ENCODE data around the gene BRAF.
A peak's percentile ranks its signal among the peaks of the same experiment; 100 is the strongest.
"Not testable (repeated sequence)": the region's sequence is repeated elsewhere in the genome, so short reads cannot be mapped to it uniquely, and the experiment has no call there.

Gene BRAF

GRCh38 chr7:140829720-140830119 is 95.0 kb downstream of the BRAF start:
- H3K4me3 ChIP-seq (ENCODE audit: control insufficient read depth, low read depth, low read length): no peak overlapping the region
- TF ChIP-seq CTCF (conservative IDR thresholded peaks at IDR 0.05; ENCODE audit: control insufficient read depth, insufficient read depth, low read depth, low read length): no peak
- DNase-seq (ENCODE audit: low read depth): no peak

- no peak for DNase-seq (ENCODE audit: low read depth)
- no peak for TF ChIP-seq CTCF (conservative IDR thresholded peaks at IDR 0.05; ENCODE audit: control insufficient read depth, insufficient read depth, low read depth, low read length)
- H3K4me3 ChIP-seq (ENCODE audit: control insufficient read depth, low read depth, low read length): no peak overlapping the region
These were observed 96.0 kb downstream of the BRAF start for GRCh38 chr7:140828741-140829140.

GRCh38 chr7:140817383-140817782 is 107.3 kb downstream of the BRAF start:
- not testable (repeated sequence) for H3K4me3 ChIP-seq (ENCODE audit: control insufficient read depth, low read depth, low read length); DNase-seq (ENCODE audit: low read depth)

GRCh38 chr7:140810830-140811556 is 113.7 kb downstream of the BRAF start:
- peak; percentile 75 for DNase-seq (ENCODE audit: low read depth)
- no peak overlapping the region for H3K4me3 ChIP-seq (ENCODE audit: control insufficient read depth, low read depth, low read length)
- peak; percentile 73 for TF ChIP-seq CTCF (conservative IDR thresholded peaks at IDR 0.05; ENCODE audit: control insufficient read depth, insufficient read depth, low read depth, low read length)

GRCh38 chr7:140810385-140810784 is 114.3 kb downstream of the BRAF start:
- DNase-seq (ENCODE audit: low read depth): no peak
- no peak overlapping the region for H3K4me3 ChIP-seq (ENCODE audit: control insufficient read depth, low read depth, low read length)
- TF ChIP-seq CTCF (conservative IDR thresholded peaks at IDR 0.05; ENCODE audit: control insufficient read depth, insufficient read depth, low read depth, low read length): no peak

GRCh38 chr7:140778975-140779374 is 145.8 kb downstream of the BRAF start:
- DNase-seq (ENCODE audit: low read depth): no peak
- H3K4me3 ChIP-seq (ENCODE audit: control insufficient read depth, low read depth, low read length): no peak overlapping the region
- no peak for TF ChIP-seq CTCF (conservative IDR thresholded peaks at IDR 0.05; ENCODE audit: control insufficient read depth, insufficient read depth, low read depth, low read length)

GRCh38 chr7:140778568-140778967 is 146.2 kb downstream of the BRAF start:
- H3K4me3 ChIP-seq (ENCODE audit: control insufficient read depth, low read depth, low read length): no peak overlapping the region
- TF ChIP-seq CTCF (conservative IDR thresholded peaks at IDR 0.05; ENCODE audit: control insufficient read depth, insufficient read depth, low read depth, low read length): no peak
- no peak for DNase-seq (ENCODE audit: low read depth)
